GM13977 (cell line): Measurements from ENCODE around the gene XPR1.
"Not testable (repeated sequence)": the region's sequence is repeated elsewhere in the genome, so short reads cannot be mapped to it uniquely, and the experiment has no call there.

Experiments
- DNase-seq: peaks from one replicate; pipeline ENCODE4 v3.0.0; 2012; ENCODE audit warnings: low spot score
- in situ Hi-C: fragments of 300-500 bp; cut with MboI; formaldehyde crosslinking; loops from one replicate; pipeline ENCODE4 v1.12.0; 2022; ENCODE audit warnings: low sequenced_read_pairs, low pct_unique_long_range_greater_than_20kb, mixed read lengths, inconsistent platforms; ENCODE audit not compliant: unreplicated experiment
- TF ChIP-seq, protein P1 (sequence below): IDR thresholded peaks from 2 replicates; pipeline ENCODE4 v1.5.1; 2012; ENCODE audit warnings: mild to moderate bottlenecking, control low read depth; ENCODE audit not compliant: insufficient read depth; ENCODE audit errors: extremely low read depth, missing control alignments

Gene XPR1

DNA sequence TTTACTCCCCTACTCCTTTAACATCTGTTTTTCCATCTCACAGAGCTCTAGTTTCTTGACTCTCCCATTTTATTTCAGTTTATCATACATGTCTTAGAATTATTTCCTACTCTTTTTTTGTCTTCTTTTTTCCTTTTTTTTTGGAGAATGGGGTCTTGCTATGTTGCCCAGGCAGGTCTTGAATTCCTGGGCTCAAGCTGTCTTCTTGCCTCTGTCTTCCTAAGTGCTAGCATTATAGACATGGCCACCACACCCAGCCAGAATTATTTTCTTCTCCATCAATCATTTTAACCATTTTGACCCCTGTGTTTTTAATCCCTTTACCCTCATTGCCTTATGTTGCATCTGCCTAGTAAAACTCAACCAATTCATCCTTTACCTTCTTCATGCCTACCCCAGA, 157.6 kb downstream of the XPR1 start:
- in situ Hi-C loops, result no loop called here
- no peak for DNase-seq
- TF ChIP-seq, protein P1, sequence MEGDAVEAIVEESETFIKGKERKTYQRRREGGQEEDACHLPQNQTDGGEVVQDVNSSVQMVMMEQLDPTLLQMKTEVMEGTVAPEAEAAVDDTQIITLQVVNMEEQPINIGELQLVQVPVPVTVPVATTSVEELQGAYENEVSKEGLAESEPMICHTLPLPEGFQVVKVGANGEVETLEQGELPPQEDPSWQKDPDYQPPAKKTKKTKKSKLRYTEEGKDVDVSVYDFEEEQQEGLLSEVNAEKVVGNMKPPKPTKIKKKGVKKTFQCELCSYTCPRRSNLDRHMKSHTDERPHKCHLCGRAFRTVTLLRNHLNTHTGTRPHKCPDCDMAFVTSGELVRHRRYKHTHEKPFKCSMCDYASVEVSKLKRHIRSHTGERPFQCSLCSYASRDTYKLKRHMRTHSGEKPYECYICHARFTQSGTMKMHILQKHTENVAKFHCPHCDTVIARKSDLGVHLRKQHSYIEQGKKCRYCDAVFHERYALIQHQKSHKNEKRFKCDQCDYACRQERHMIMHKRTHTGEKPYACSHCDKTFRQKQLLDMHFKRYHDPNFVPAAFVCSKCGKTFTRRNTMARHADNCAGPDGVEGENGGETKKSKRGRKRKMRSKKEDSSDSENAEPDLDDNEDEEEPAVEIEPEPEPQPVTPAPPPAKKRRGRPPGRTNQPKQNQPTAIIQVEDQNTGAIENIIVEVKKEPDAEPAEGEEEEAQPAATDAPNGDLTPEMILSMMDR, result no peak

DNA sequence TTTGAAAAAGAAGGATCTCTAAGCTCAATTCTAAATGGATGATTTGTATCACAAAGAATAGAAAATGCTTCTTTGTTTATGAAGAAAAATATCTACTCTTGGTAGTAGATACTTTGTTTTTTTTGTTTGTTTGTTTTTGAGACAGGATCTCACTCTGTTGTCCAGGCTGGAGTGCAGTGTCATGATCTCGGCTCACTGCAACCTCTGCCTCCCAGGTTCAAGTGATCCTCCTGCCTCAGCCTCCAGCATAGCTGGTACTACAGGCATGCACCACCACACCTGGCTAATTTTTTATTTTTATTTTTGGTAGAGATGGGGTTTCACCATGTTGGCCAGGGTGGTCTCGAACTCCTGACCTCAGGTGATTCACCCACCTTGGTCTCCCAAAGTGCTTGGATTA, 159.3 kb downstream of the XPR1 start:
- in situ Hi-C loops, result not testable (repeated sequence)

DNA sequence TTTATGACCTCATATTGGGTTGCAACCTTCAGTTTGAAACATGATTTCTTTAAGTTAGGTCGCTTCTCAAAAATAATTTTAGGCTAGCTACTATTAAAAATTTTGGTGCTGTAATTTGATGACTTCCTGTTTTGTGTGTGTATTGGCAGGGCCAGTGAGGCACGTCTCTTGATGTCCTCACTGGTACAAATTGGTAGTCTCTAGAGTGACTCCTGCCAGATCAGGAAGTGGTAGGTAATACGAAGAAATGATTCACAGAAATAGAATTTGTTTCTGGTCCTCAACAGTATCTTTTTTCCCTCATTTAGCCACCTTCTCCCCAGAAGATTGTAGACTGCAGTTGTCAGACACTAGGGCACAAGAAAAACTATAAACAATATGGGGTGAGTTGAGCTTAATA, 160.0 kb downstream of the XPR1 start:
- TF ChIP-seq, protein P1, result no peak
- DNase-seq, result no peak

More for the DNA sequence above, 159.3 kb downstream of the XPR1 start:
- not testable (repeated sequence) for DNase-seq

DNA sequence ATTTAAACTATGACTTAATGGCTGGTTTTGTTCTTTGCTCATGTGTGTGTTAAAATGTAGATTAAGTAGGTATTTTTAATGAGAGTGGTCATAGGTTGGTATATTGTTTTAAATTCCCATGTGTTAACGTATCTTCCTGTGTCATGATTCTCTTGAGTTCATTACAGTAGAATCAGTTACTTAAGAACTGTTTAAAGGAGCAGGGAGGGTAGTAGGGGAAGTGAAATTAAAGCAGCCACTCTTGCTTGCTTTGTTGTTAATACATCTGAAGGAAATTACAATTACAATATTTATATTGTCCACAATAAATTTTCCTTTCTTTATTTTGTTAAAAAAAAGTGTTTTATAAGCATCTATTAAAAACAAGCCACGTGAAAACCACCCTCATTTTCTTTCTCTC, 161.6 kb downstream of the XPR1 start:
- in situ Hi-C loops, result no loop called here
- no peak for DNase-seq
- TF ChIP-seq, protein P1, result no peak

More for the DNA sequence above, 160.0 kb downstream of the XPR1 start:
- in situ Hi-C loops, result no loop called here

DNA sequence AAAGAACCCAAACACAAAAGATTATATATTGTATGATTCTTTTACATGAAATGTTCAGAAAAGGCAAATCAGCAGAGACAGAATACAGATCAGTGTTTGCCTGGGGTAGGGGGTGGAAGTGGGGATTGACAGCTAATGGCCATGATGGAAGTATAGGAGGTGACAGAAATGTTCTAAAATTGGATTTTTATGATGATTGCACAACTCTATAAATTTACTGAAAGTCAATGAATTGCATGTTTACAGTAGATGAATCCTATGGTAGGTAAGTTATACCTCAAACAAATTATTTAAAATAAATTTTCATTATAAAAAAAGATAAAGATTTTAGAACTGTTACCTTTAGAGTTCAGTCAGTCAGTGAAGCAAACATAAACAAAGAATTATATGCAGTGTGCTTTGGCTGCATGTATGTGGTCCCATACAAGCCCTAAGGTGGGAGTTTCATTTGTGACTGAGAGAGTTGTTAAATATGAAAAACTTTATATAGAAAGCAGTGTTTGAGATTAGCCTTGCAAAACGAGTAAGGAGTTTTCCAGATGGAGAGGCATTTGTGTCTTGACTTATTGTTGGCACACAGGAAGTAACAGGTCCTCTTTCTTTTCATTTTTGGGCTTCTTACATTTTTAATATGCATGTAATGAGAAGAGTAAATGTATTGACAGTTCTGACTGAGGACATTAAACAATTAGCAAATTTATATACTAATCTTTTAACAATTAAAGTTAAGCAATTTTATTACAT, 165.2 kb downstream of the XPR1 start:
- TF ChIP-seq, protein P1, result no peak
- in situ Hi-C loops, result no loop called here
- DNase-seq, result no peak

DNA sequence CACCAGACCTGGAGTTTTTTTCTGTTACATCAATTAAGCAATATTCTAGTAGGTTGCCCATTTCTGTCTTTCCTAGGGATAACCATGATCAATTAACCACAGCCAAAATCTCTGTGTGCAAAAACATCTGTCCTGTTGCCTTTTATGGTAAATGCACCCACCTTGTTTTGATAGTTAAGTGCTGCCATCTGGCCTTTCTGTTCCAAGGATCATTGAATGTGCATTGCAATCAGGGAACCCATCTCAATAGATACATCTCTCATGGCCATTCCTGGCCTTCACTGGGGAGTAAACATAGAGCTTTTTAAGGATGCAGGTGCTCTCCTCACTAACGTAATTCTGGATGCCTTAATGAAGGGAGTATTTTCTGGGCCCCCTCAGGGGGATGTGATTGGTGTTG, 169.1 kb downstream of the XPR1 start:
- no peak for DNase-seq
- TF ChIP-seq, protein P1, result no peak
- in situ Hi-C loops, result no loop called here

DNA sequence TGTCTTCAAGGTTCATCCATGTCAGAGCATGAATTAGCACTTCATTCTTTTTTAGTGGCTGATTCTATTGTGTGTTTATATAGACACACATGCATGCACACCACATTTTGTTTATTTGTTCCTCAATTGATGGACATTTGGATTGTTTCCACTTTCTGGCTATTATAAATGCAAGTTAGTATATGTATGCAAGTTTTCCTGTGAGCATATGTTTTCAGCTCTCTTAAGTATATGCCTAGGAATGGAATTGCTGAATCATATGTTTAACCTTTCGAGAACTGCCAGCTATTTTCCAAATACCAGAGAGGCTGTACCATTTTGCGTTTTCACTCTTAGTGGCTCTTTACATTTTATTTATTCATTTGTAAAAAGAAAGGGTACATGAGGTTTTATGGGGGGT, 171.0 kb downstream of the XPR1 start:
- in situ Hi-C loops, result no loop called here
- DNase-seq, result no peak
- TF ChIP-seq, protein P1, result no peak
